Hematopoietic multipotent progenitor cell treated with erythropoietin and hydrocortisone succinate and interleukin-3 and kit ligand, for 8 days (in vitro differentiated cells): Measurements from ENCODE around the gene C19orf44.
A peak's percentile ranks its signal among the peaks of the same experiment; 100 is the strongest.
"Not testable (repeated sequence)": the region's sequence is repeated elsewhere in the genome, so short reads cannot be mapped to it uniquely, and the experiment has no call there.

Source experiments
- DNase-seq: peaks from one replicate; pipeline ENCODE4 v3.0.0-alpha.2; 2015

Gene C19orf44

DNA sequence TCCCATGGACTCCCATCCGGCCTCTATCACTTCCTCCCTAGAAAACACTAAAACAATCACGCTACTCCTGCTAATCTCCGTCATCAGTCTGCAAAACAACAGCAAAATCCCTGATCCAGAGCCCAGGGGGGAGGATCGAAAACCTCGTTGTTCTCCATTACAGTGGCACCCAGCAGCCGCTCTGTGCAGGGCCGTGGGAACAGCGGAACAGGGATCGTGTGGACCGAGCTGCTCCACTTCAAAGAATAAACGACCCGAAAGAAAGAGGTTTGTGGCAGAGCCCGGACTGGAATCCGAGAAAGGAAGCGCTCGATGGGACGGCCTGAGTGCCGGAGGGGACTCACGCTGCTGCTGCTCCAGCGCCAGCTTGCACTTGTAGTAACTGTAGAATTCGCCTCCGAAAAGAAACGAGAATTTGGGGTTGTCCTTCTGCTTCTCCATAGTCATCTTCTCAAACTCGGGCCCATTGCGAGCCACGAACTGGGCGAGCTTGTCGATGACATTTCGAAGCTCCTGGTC, 45.4 kb downstream of the C19orf44 start:
- DNase-seq = peak; percentile 8

DNA sequence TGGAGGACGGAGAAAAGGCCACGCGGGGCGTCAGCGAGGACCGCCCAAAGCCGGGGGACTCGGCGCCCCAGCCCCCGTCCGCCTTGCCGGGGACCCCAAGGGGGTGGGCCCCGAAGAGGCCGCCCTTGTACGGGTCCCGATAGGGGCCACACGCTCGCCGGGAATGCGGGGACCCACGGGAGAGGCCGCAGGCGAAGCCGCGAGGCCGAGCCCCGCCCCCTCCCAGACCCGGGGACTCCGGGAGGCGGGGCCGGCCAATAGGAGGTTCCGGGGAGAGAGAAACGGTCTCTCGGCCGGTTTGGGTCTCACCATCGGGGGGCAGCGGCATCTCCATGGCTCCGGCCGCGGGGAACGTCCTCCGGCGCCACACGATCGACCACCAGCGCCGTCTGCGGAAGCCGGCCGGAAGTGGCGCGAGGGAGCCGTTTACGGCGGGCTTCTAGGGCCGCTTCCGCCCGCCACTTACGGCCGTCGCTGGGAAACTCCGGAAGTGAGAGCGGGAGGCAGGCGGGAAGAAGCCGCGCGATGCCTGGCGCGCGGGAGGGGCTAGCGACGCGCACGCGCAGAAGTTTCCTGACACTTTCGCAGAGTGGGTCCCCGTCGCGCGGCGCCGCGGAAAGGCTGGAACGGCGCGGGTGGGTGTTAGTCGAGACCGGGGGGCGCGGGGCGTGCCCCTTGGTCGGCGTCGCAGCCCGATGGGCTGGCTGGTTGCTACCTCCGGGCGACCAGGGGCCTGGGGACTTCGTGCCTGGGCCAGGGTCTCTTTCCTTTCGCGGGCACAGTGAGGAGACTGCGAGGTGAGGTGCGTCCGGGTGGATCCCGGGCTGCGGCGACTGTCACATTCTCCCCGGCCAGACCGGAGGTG, 46.1 kb downstream of the C19orf44 start, which contains the start of gene CHERP:
Gene CHERP (minus strand): TSS at position 393 of the 865 bp plus-strand sequence. CDS start 59 bp downstream, at position 334.
- DNase-seq = peak; percentile 95

DNA sequence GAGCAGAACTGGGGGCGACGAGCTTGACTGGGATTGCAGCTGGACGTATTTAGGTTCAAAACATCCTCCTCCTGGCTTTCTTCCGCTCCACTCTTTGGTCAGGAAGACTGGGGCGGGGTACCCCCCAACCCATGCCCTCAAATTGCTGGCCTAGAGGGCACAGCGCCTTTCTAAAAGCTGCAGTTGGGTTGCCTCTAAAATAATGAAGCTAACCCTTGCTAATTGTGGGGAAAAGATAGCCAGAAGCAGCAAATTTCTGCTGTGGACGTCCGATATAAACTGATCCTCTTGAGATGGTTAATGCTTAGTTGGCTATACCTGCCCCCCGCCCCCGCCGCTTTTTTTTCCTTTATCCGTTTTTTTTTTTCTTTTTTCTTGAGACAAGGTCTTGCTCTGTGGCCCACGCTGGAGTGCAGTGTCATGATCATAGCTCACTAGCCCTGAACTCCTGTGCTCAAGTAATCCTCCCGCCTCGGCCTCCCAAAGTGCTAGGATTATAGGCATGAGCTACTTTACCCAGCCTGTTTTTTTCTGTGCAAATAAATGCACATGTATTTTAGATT, 46.8 kb downstream of the C19orf44 start:
- peak; percentile 47 for DNase-seq

DNA sequence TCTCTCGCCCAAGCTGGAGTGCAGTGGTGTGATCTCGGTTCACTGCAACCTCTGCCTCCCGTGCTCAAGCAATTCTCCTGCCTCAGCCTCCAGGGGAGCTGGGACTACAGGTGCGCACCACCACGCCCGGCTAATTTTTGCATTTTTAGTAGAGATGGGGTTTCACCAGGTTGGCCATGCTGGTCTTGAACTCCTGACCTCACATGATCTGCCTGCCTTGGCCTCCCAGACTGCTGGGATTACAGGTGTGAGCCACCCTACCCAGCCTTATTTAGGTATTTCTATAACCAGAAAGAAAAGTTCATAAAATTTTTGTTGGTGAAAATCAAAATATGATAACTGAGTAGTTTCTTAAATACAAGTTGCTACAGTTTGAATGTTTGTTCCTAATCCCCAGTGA, 47.5 kb downstream of the C19orf44 start:
- DNase-seq = not testable (repeated sequence)

DNA sequence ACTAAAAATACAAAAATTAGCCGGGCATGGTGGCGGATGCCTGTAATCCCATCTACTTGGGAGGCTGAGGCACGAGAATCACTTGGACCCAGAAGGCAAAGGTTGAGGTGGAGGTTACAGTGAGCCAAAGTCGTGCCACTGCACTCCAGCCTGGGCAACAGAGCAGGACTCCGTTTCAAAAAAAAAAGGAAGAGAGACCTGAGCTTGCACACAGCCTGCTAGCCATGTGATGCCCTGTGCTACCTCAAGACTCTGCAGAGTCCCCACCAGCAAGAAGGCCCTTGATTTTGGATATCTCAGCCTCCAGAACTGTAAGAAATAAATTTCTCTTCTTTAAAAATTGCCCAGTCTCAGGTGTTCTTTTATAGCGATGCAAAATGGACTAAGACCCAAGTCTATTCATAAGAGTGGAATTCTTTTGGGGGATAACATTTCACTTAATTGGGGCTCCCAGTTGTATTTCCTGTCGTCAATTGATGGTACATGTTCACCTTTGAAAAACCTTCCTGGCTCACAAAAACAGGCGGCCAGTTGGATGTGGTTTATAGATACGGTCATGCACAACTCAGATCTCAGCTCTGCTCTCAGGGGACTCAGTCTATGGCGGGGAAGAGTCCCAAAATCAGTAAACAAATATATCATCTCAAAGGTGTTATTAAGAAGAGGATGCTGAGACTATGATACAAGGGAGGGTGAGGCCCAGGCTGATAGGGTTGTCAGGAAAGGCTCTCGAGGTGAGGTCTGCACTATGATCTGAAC, 48.5 kb downstream of the C19orf44 start:
- DNase-seq = no peak

DNA sequence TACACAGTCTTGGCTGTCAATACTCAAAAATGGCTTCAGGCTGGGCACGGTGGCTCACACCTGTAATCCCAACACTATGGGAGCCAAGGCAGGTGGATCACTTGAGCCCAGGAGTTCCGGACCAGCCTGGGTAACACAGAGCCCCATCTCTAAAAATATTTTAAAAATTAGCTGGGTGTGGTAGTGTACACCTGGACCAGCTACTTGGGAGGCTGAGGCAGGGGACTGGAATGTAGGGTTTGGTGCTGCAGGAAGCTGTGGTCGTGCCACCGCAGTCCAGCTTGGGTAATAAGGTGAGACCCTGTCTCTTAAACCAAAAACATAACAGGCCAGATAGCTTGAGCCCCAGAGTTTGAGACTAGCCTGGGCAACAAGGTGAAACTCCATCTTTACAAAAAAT, 52.8 kb downstream of the C19orf44 start:
- no peak for DNase-seq

DNA sequence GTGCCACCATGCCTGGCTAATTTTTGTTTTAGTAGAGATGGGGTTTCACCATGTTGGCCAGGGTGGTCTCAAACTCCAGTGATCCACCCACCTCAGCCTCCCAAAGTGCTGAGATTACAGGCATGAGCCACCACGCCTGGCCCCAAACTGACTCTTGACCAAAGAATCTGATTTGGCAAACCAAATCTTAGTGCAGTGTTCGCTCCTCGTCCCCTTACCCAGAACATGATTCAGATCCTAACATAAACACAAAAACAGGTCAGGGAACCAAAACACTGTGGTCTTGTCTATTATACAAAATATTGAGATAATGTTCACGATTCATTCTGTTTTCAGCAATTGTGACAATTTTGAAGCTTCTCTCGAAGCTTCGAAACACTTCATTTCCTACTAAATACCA, 55.7 kb downstream of the C19orf44 start:
- not testable (repeated sequence) for DNase-seq

DNA sequence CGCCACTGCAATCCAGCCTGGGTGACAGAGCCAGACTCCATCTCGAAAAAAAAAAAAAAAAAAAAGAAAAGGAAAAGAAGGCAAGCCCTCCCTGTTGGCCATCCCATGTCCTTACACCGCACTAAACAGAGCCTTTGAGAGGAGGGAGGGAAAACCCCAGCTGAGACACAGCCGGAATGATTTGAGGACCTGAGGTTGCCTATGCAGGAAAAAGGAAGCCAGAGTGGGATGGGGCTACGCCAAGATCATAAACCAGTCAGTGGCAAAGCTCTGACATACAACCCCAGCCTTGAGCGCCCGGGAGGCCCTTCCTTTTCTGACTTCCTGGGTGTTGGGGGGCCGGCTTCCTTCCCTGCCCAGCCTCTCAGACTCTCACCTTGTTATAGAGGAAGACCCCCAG, 58.6 kb downstream of the C19orf44 start:
- no peak for DNase-seq

DNA sequence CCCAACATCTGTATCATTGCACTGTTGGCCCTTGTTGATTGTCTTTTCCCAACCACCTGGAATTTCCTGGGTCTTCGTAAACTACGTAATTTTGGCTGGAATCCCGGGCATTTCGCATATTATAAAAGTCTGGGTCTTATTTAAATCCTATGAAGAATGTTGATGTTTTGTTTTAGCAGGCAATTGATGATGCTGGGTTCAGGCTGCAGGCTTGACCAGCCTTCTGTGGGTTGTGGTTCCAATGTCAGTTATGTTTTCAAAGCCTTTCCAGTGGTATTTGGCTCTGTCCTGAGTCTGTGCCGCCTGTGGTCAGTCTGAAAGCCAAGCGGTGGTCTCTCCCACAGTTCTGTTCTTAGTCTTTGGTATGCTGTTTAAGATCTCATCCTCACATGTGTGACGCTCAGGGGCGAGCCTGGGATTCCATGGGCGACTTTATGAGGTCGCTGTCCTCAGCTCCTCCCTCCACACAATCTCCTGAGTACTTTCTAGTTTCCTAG, 63.6 kb downstream of the C19orf44 start:
- no peak for DNase-seq

DNA sequence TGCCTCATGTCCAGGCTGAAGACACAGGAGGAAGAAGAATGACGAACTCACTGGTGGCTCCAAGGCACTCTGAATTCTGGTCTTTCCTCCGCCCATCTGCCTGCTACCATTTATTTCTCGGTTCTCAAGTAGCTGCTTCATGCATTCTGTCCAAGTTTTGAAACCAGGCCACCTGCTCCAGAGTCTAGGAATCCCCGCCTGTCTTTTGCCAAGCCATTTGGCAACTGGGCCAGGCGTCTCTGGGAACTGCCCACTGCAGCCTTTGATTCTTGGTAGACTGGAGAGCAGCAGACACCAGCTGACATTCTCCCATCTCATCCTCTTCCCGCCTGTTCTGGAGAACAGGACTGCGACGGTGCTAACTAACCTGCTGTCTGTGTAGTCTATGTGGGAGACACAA, 65.2 kb downstream of the C19orf44 start:
- DNase-seq = no peak

DNA sequence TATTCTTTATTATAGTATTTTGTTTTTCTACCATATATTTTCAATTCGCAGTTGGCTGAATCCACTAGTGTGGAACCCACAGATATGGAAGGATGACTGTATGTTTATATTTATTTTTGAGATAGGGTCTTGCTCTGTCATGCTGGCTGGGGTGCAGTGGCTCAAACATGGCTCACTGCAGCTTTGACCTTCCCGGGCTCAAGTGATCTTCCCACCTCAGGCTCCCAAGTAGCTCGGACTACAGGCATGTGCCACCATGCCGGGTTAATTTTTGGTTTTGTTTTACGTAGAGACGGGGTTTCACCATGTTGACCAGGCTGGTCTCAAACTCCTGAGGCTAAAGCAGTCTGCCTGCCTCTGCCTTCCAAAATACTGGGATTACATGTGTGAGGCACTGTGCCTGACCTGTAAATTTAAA, 66.4 kb downstream of the C19orf44 start:
- no peak for DNase-seq

DNA sequence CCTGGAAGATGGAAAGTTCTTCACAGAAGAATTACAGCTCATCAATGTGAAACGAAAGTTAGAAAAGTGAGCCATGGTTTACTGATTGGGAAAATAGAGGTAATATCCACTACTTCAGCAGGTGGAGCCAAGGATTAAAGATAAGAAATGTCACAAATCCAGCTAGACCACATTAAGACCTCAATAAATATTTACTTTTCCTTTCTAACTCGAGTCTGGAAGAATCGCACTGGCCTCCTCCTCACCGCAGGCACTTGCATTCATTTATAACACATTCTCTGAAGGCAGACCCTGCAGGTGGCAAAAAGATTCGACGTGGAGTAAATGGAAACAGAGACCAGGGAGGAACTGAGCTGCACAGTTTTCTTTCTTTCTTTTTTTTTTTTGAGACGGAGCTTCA, 68.6 kb downstream of the C19orf44 start:
- DNase-seq = no peak

DNA sequence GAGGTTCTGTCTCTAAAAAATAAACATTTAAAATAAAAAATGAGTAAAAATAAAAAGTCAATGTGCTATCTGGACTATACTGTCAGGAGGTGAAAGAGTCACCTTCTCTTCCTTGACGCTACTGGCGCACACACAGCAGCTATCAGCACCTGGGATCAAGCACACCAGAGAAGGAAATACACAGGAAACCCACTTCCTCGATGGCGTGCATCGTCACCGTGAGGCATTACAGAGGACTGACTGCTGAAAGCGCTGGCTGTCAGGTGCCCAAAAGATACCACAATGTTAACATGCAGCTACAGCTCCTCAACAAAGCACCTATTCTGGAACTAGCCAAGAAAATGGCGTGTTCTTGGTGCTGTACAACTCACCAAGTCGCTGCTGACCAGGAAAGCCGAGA, 70.0 kb downstream of the C19orf44 start:
- DNase-seq = peak; percentile 21

DNA sequence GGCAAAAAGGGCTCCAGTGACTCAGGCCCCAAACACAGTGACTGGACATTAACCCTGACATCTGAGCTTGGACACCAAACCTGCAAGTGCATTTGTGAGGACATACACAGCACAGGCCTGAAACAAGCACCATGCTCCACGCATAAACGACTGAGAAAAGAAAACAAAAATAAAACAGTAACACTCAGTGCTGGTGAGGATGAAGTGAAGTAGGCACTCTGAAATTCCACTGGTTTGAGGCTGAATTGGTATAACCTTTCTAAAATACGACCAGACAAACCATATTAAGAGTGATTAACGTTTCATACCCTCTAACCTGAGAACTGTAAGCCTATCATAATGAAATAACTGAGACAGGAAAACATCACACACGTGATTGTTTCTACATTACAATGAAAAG, 70.5 kb downstream of the C19orf44 start:
- no peak for DNase-seq

DNA sequence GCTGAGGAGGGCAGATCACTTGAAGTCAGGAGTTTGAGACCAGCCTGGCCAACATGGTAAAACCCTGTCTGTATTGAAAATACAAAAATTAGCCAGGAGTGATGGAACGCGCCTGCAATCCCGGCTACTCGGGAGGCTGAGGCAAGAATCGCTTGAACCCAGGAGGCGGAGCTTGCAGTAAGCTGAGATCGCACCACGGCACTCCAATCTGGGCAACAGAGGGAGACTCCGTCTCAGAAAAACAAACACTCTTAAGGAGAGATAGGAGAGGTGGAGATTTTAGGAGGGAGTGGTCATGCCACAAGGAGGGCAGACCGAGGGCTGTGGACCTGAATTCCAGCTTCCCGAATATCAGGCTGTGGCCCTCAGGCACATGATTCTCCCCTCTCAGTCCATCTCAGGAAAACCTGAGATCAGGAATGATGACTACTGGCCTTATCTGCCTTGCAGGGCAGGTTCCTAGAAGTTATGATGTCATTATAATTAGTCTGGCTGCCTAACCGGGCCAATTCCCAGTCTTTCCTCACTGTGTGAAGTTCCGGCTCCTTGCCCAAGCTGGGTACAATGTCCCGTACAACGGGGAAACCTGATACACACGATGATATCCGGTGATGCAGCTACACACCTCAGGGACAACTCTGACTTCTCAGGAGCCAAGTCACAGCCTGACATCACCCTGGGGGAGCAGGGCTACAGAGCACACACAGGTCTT, 73.6 kb downstream of the C19orf44 start:
- no peak for DNase-seq
